Neuron (in vitro differentiated cells): Measurements from ENCODE around the gene TMEM178B.

Experiments used
- H2AFZ ChIP-seq: one replicate; pipeline ENCODE4 v1.6.1; 2013; ENCODE audit warnings: low read depth, mild to moderate bottlenecking, inconsistent platforms, low read length, moderate library complexity
- H3K27me3 ChIP-seq: one replicate; pipeline ENCODE4 v1.6.1; 2013; ENCODE audit warnings: low read length; ENCODE audit not compliant: insufficient read depth
- H3K36me3 ChIP-seq: one replicate; pipeline ENCODE4 v1.6.1; 2013; ENCODE audit warnings: low read length; ENCODE audit not compliant: insufficient read depth
- H3K4me1 ChIP-seq: one replicate; pipeline ENCODE4 v1.6.1; 2013; ENCODE audit warnings: low read length; ENCODE audit not compliant: insufficient read depth
- H3K4me3 ChIP-seq: 2 replicates; pipeline ENCODE4 v1.5.1; 2013; ENCODE audit warnings: mild to moderate bottlenecking, low read length, moderate library complexity
- H3K9me3 ChIP-seq: one replicate; pipeline ENCODE4 v1.6.1; 2013; ENCODE audit warnings: low read length

The TMEM178B gene

GRCh38 chr7:141431140-141431479, 357.2 kb downstream of the TMEM178B start:
- H3K4me1 ChIP-seq: peaks cover 44% of the 10 kb centered on the region
- H2AFZ ChIP-seq: no peak overlapping the region
- H3K9me3 ChIP-seq: no peaks in the 10 kb centered on the region
- H3K27me3 ChIP-seq: no peaks in the 10 kb centered on the region
- H3K36me3 ChIP-seq: no peaks in the 10 kb centered on the region
- no peak overlapping the region for H3K4me3 ChIP-seq

GRCh38 chr7:141431711-141432110, 357.8 kb downstream of the TMEM178B start:
- Histone ChIP-seq H3K27me3 (no peaks in the 10 kb centered on the region), H3K4me1 (peaks cover 44% of the 10 kb centered on the region), H3K4me3 (no peak overlapping the region), H3K9me3 (no peaks in the 10 kb centered on the region), H3K36me3 (no peaks in the 10 kb centered on the region), H2AFZ (no peak overlapping the region)

- H3K27me3 ChIP-seq: no peaks in the 10 kb centered on the region
- H2AFZ ChIP-seq: no peak overlapping the region
- no peaks in the 10 kb centered on the region for H3K9me3 ChIP-seq
- peaks cover 44% of the 10 kb centered on the region for H3K4me1 ChIP-seq
- H3K4me3 ChIP-seq: no peak overlapping the region
- no peaks in the 10 kb centered on the region for H3K36me3 ChIP-seq
These were observed 359.8 kb downstream of the TMEM178B start for GRCh38 chr7:141433698-141434097.

GRCh38 chr7:141436139-141436538, 362.3 kb downstream of the TMEM178B start:
- no peaks in the 10 kb centered on the region for H3K36me3 ChIP-seq
- H3K27me3 ChIP-seq: no peaks in the 10 kb centered on the region
- H3K4me3 ChIP-seq: no peak overlapping the region
- H3K4me1 ChIP-seq: peaks cover 29% of the 10 kb centered on the region
- no peak overlapping the region for H2AFZ ChIP-seq
- no peaks in the 10 kb centered on the region for H3K9me3 ChIP-seq

- H3K36me3 ChIP-seq: no peaks in the 10 kb centered on the region
- no peaks in the 10 kb centered on the region for H3K9me3 ChIP-seq
- no peak overlapping the region for H2AFZ ChIP-seq
- no peak overlapping the region for H3K4me3 ChIP-seq
- peaks cover 24% of the 10 kb centered on the region for H3K4me1 ChIP-seq
- no peaks in the 10 kb centered on the region for H3K27me3 ChIP-seq
These were observed 362.8 kb downstream of the TMEM178B start for GRCh38 chr7:141436575-141437075.

GRCh38 chr7:141439164-141439563, 365.3 kb downstream of the TMEM178B start:
- no peaks in the 10 kb centered on the region for H3K36me3 ChIP-seq
- no peak overlapping the region for H2AFZ ChIP-seq
- H3K27me3 ChIP-seq: no peaks in the 10 kb centered on the region
- no peak overlapping the region for H3K4me3 ChIP-seq
- no peaks in the 10 kb centered on the region for H3K9me3 ChIP-seq
- peaks cover 14% of the 10 kb centered on the region for H3K4me1 ChIP-seq

- Histone ChIP-seq H3K4me1 (peaks cover 11% of the 10 kb centered on the region), H3K27me3 (no peaks in the 10 kb centered on the region), H2AFZ (no peak overlapping the region)
These were observed 365.9 kb downstream of the TMEM178B start for GRCh38 chr7:141439776-141440175.

GRCh38 chr7:141441837-141442627, 368.2 kb downstream of the TMEM178B start:
- no peaks in the 10 kb centered on the region for H3K4me1 ChIP-seq
- no peaks in the 10 kb centered on the region for H3K36me3 ChIP-seq
- no peaks in the 10 kb centered on the region for H3K9me3 ChIP-seq
- no peak overlapping the region for H2AFZ ChIP-seq
- H3K27me3 ChIP-seq: no peaks in the 10 kb centered on the region
- H3K4me3 ChIP-seq: no peak overlapping the region

More at GRCh38 chr7:141439776-141440175, 365.9 kb downstream of the TMEM178B start:
- H3K4me3 ChIP-seq: no peak overlapping the region
- H3K9me3 ChIP-seq: no peaks in the 10 kb centered on the region
- no peaks in the 10 kb centered on the region for H3K36me3 ChIP-seq

GRCh38 chr7:141442781-141443180, 368.9 kb downstream of the TMEM178B start:
- no peaks in the 10 kb centered on the region for H3K27me3 ChIP-seq
- H3K36me3 ChIP-seq: no peaks in the 10 kb centered on the region
- H3K4me1 ChIP-seq: no peaks in the 10 kb centered on the region
- H3K4me3 ChIP-seq: no peak overlapping the region
- no peaks in the 10 kb centered on the region for H3K9me3 ChIP-seq
- no peak overlapping the region for H2AFZ ChIP-seq

GRCh38 chr7:141444961-141445360, 371.1 kb downstream of the TMEM178B start:
- H3K27me3 ChIP-seq: no peaks in the 10 kb centered on the region
- H2AFZ ChIP-seq: no peak overlapping the region
- peaks cover 9% of the 10 kb centered on the region for H3K4me1 ChIP-seq
- H3K36me3 ChIP-seq: no peaks in the 10 kb centered on the region
- no peak overlapping the region for H3K4me3 ChIP-seq
- H3K9me3 ChIP-seq: no peaks in the 10 kb centered on the region

- H3K36me3 ChIP-seq: no peaks in the 10 kb centered on the region
- H3K4me3 ChIP-seq: no peak overlapping the region
- no peaks in the 10 kb centered on the region for H3K27me3 ChIP-seq
- H3K4me1 ChIP-seq: peaks cover 9% of the 10 kb centered on the region
- H3K9me3 ChIP-seq: no peaks in the 10 kb centered on the region
- H2AFZ ChIP-seq: no peak overlapping the region
These were observed 377.4 kb downstream of the TMEM178B start for GRCh38 chr7:141451232-141451631.

- Histone ChIP-seq H2AFZ (no peak overlapping the region), H3K4me1 (peaks cover 9% of the 10 kb centered on the region), H3K9me3 (no peaks in the 10 kb centered on the region), H3K36me3 (no peaks in the 10 kb centered on the region), H3K4me3 (no peak overlapping the region), H3K27me3 (no peaks in the 10 kb centered on the region)
These were observed 379.0 kb downstream of the TMEM178B start for GRCh38 chr7:141452911-141453310.

GRCh38 chr7:141454338-141454737, 380.5 kb downstream of the TMEM178B start:
- H3K4me3 ChIP-seq: no peak overlapping the region
- no peaks in the 10 kb centered on the region for H3K9me3 ChIP-seq
- H3K27me3 ChIP-seq: no peaks in the 10 kb centered on the region
- H3K4me1 ChIP-seq: peaks cover 3% of the 10 kb centered on the region
- no peaks in the 10 kb centered on the region for H3K36me3 ChIP-seq
- no peak overlapping the region for H2AFZ ChIP-seq

GRCh38 chr7:141455723-141456122, 381.9 kb downstream of the TMEM178B start:
- H3K4me3 ChIP-seq: no peak overlapping the region
- no peak overlapping the region for H2AFZ ChIP-seq
- H3K36me3 ChIP-seq: no peaks in the 10 kb centered on the region
- peaks cover 13% of the 10 kb centered on the region for H3K4me1 ChIP-seq
- no peaks in the 10 kb centered on the region for H3K9me3 ChIP-seq
- no peaks in the 10 kb centered on the region for H3K27me3 ChIP-seq
